HG02884 (cell line): ENCODE measurements around the gene HDHD3.
"Not testable (repeated sequence)": the region's sequence is repeated elsewhere in the genome, so short reads cannot be mapped to it uniquely, and the experiment has no call there.

Source experiments
- ATAC-seq: cut with Tn5 transposase; IDR thresholded peaks from one replicate; pipeline ENCODE4 v1.9.1; 2021; ENCODE audit warnings: mild to moderate bottlenecking, moderate library complexity; ENCODE audit not compliant: unreplicated experiment

HDHD3 gene

GRCh38 chr9:113368348-113368981, 8.3 kb downstream of the HDHD3 start:
- ATAC-seq: no peak

GRCh38 chr9:113365652-113366051, 11.1 kb downstream of the HDHD3 start:
- ATAC-seq: not testable (repeated sequence)

- ATAC-seq: no peak
Measured at GRCh38 chr9:113364951-113365350, 11.8 kb downstream of the HDHD3 start.

- no peak for ATAC-seq
Measured at GRCh38 chr9:113363336-113363735, 13.4 kb downstream of the HDHD3 start.

- ATAC-seq: no peak
Measured at GRCh38 chr9:113361304-113362018, 15.3 kb downstream of the HDHD3 start.

- ATAC-seq: no peak
Measured at GRCh38 chr9:113360242-113360842, 16.4 kb downstream of the HDHD3 start.

- no peak for ATAC-seq
Measured at GRCh38 chr9:113359385-113359784, 17.4 kb downstream of the HDHD3 start.

- no peak for ATAC-seq
Measured at GRCh38 chr9:113356686-113357292, 20.0 kb downstream of the HDHD3 start.

- ATAC-seq: no peak
Measured at GRCh38 chr9:113355040-113355596, 21.7 kb downstream of the HDHD3 start.

GRCh38 chr9:113352411-113352810, 24.4 kb downstream of the HDHD3 start:
- ATAC-seq: no peak

- no peak for ATAC-seq
Measured at GRCh38 chr9:113352006-113352405, 24.8 kb downstream of the HDHD3 start.

GRCh38 chr9:113350937-113351336, 25.8 kb downstream of the HDHD3 start:
- ATAC-seq: peak; percentile 42

- ATAC-seq: no peak
Measured at GRCh38 chr9:113350107-113350661, 26.6 kb downstream of the HDHD3 start.

GRCh38 chr9:113349445-113350094, 27.2 kb downstream of the HDHD3 start, which contains the start of gene BSPRY:
Gene BSPRY, plus strand, starts transcription at chr9:113349541. Its CDS starts 39 bp downstream, at chr9:113349580.
- ATAC-seq: no peak

GRCh38 chr9:113349066-113349444, 27.7 kb downstream of the HDHD3 start:
- no peak for ATAC-seq

GRCh38 chr9:113348437-113348836, 28.3 kb downstream of the HDHD3 start:
- no peak for ATAC-seq

GRCh38 chr9:113345671-113346070, 31.1 kb downstream of the HDHD3 start:
- ATAC-seq: no peak

- ATAC-seq: no peak
Measured at GRCh38 chr9:113345190-113345589, 31.6 kb downstream of the HDHD3 start.

- ATAC-seq: no peak
Measured at GRCh38 chr9:113343732-113344231, 33.0 kb downstream of the HDHD3 start.

GRCh38 chr9:113341712-113342410, 34.9 kb downstream of the HDHD3 start:
- ATAC-seq: no peak
